ENCODE measurements around the gene BICRA. TPM values are rescaled to one million over a fixed set of nuclear protein-coding genes. Genes with fewer than 3 reads are reported as not detected.

Gene BICRA
- total and polyA plus RNA-seq, 9 of the 15 experiments (the other 6 are each of a cell fraction or from before 2014, with no cell fraction given), result 0.01 to 8.8 (median 1.2) TPM

GRCh38 chr19:47600246-47601179 lies 8.4 kb upstream of the BICRA start (continued):
- TF ChIP-seq PBX2 (CRISPR knock-in tag; IDR thresholded peaks at IDR 0.05; ENCODE audit: low read depth) (no peak), PBX2 (tag; conservative IDR thresholded peaks at IDR 0.05; ENCODE audit: low read depth) (no peak), EP400 (IDR thresholded peaks at IDR 0.05) (peak; percentile 39), HOMEZ (CRISPR knock-in tag; IDR thresholded peaks at IDR 0.05) (no peak), PTBP1 (IDR thresholded peaks at IDR 0.05; ENCODE audit: low read depth, low read length) (no peak), SAP30 (IDR thresholded peaks at IDR 0.05; ENCODE audit: borderline replicate concordance, insufficient read depth, low read depth, low read length, poor library complexity, severe bottlenecking) (no peak), MTA2 (IDR thresholded peaks at IDR 0.05; ENCODE audit: low read depth) (no peak), CHD7 (IDR thresholded peaks at IDR 0.05; ENCODE audit: low read depth, low read length) (no peak), E2F3 (CRISPR knock-in tag; IDR thresholded peaks at IDR 0.05) (no peak), GABPB1 (CRISPR knock-in tag; IDR thresholded peaks at IDR 0.05) (peak; percentile 64), ZNF121 (CRISPR knock-in tag; conservative IDR thresholded peaks at IDR 0.05) (no peak)

All from K562 (cell line).